GM21390 (cell line): ENCODE measurements around the gene GNG8.

ENCODE experiments used
- ATAC-seq: cut with Tn5 transposase; IDR thresholded peaks from one replicate; pipeline ENCODE4 v1.9.1; 2021; ENCODE audit not compliant: unreplicated experiment

GNG8 gene

GRCh38 chr19:46620716-46621115, 15.3 kb downstream of the GNG8 start:
- ATAC-seq, result no peak

- ATAC-seq, result no peak
Measured at GRCh38 chr19:46620267-46620666, 15.7 kb downstream of the GNG8 start.

GRCh38 chr19:46618670-46619231, 17.3 kb downstream of the GNG8 start:
- no peak for ATAC-seq

- no peak for ATAC-seq
Measured at GRCh38 chr19:46617601-46618000, 18.4 kb downstream of the GNG8 start.

- ATAC-seq, result no peak
Measured at GRCh38 chr19:46616631-46617322, 19.2 kb downstream of the GNG8 start.

- no peak for ATAC-seq
Measured at GRCh38 chr19:46615966-46616365, 20.0 kb downstream of the GNG8 start.

GRCh38 chr19:46614114-46614722, 21.8 kb downstream of the GNG8 start:
- no peak for ATAC-seq

GRCh38 chr19:46613525-46613924, 22.5 kb downstream of the GNG8 start:
- no peak for ATAC-seq

- ATAC-seq, result no peak
Measured at GRCh38 chr19:46611776-46612175, 24.2 kb downstream of the GNG8 start.

GRCh38 chr19:46610851-46611770, 24.9 kb downstream of the GNG8 start:
- ATAC-seq, result no peak

GRCh38 chr19:46610413-46610775, 25.6 kb downstream of the GNG8 start:
- no peak for ATAC-seq

- no peak for ATAC-seq
Measured at GRCh38 chr19:46609511-46610412, 26.2 kb downstream of the GNG8 start.

GRCh38 chr19:46608581-46609345, 27.2 kb downstream of the GNG8 start:
- ATAC-seq, result no peak

- ATAC-seq, result no peak
Measured at GRCh38 chr19:46608178-46608577, 27.8 kb downstream of the GNG8 start.

GRCh38 chr19:46607448-46607841, 28.6 kb downstream of the GNG8 start:
- no peak for ATAC-seq

- ATAC-seq, result no peak
Measured at GRCh38 chr19:46606681-46607447, 29.1 kb downstream of the GNG8 start.

GRCh38 chr19:46606019-46606418, 30.0 kb downstream of the GNG8 start:
- no peak for ATAC-seq

- ATAC-seq, result no peak
Measured at GRCh38 chr19:46605356-46605821, 30.6 kb downstream of the GNG8 start.

GRCh38 chr19:46604781-46605355, 31.1 kb downstream of the GNG8 start:
- no peak for ATAC-seq
